NAMALWA (cell line): Measurements from ENCODE around the gene SOCS6.

Experiments
- DNase-seq: peaks from one replicate; pipeline ENCODE4 v3.0.0-alpha.2; 2015; ENCODE audit warnings: low spot score

The SOCS6 gene

GRCh38 chr18:70289351-70290312 lies 787 bp downstream of the SOCS6 start:
- peak; percentile 38 for DNase-seq

- no peak for DNase-seq
Observed at GRCh38 chr18:70290482-70291294, 1.8 kb downstream of the SOCS6 start.

GRCh38 chr18:70291295-70291574 lies 2.4 kb downstream of the SOCS6 start:
- no peak for DNase-seq

- no peak for DNase-seq
Observed at GRCh38 chr18:70292628-70293027, 3.8 kb downstream of the SOCS6 start.

- DNase-seq: no peak
Observed at GRCh38 chr18:70293166-70293565, 4.3 kb downstream of the SOCS6 start.

- no peak for DNase-seq
Observed at GRCh38 chr18:70294471-70295191, 5.8 kb downstream of the SOCS6 start.

GRCh38 chr18:70295192-70296188 lies 6.6 kb downstream of the SOCS6 start:
- no peak for DNase-seq

GRCh38 chr18:70296289-70296688 lies 7.4 kb downstream of the SOCS6 start:
- DNase-seq: no peak

GRCh38 chr18:70296781-70297180 lies 7.9 kb downstream of the SOCS6 start:
- DNase-seq: no peak

- DNase-seq: no peak
Observed at GRCh38 chr18:70299393-70299792, 10.5 kb downstream of the SOCS6 start.

- no peak for DNase-seq
Observed at GRCh38 chr18:70301667-70302066, 12.8 kb downstream of the SOCS6 start.

- no peak for DNase-seq
Observed at GRCh38 chr18:70308555-70309294, 19.9 kb downstream of the SOCS6 start.

GRCh38 chr18:70310560-70311320 lies 21.9 kb downstream of the SOCS6 start:
- no peak for DNase-seq

- DNase-seq: no peak
Observed at GRCh38 chr18:70311726-70312125, 22.9 kb downstream of the SOCS6 start.

- DNase-seq: no peak
Observed at GRCh38 chr18:70313640-70314039, 24.8 kb downstream of the SOCS6 start.

GRCh38 chr18:70314151-70314782 lies 25.4 kb downstream of the SOCS6 start:
- DNase-seq: no peak

GRCh38 chr18:70319187-70319586 lies 30.3 kb downstream of the SOCS6 start:
- no peak for DNase-seq

GRCh38 chr18:70321616-70322015 lies 32.8 kb downstream of the SOCS6 start:
- no peak for DNase-seq

GRCh38 chr18:70322385-70322784 lies 33.5 kb downstream of the SOCS6 start:
- DNase-seq: no peak
